Hepatocyte (in vitro differentiated cells): Measurements from ENCODE around the gene KCNK4. TPM values are rescaled to one million over a fixed set of nuclear protein-coding genes. Genes with fewer than 3 reads are reported as not detected.

ENCODE experiments used
- DNase-seq: peaks from one replicate; pipeline ENCODE4 v3.0.0-alpha.2; 2016; ENCODE audit warnings: low spot score
- H2AFZ ChIP-seq: fragments of 200-600 bp; sonication (generic); 2 replicates; pipeline ENCODE4 v1.6.0; 2016; ENCODE audit warnings: antibody characterized with exemption, mild to moderate bottlenecking
- H3K27ac ChIP-seq: fragments of 200-600 bp; sonication (generic); 2 replicates; pipeline ENCODE4 v1.5.1; 2016; ENCODE audit warnings: mild to moderate bottlenecking
- H3K27me3 ChIP-seq: fragments of 200-600 bp; sonication (generic); 2 replicates; pipeline ENCODE4 v1.6.1; 2016
- H3K36me3 ChIP-seq: fragments of 200-600 bp; sonication (generic); replicated peaks from 2 replicates; pipeline ENCODE4 v1.5.1; 2016; ENCODE audit warnings: low read depth; ENCODE audit not compliant: insufficient read depth
- H3K4me1 ChIP-seq: fragments of 200-600 bp; sonication (generic); 2 replicates; pipeline ENCODE4 v1.5.1; 2016; ENCODE audit warnings: mild to moderate bottlenecking, moderate library complexity; ENCODE audit not compliant: insufficient read depth
- H3K4me2 ChIP-seq: fragments of 200-600 bp; sonication (generic); 2 replicates; pipeline ENCODE4 v1.6.0; 2016
- H3K4me3 ChIP-seq: fragments of 200-600 bp; sonication (generic); 2 replicates; pipeline ENCODE4 v1.5.1; 2016; ENCODE audit warnings: mild to moderate bottlenecking
- H3K79me2 ChIP-seq: fragments of 200-600 bp; sonication (generic); 2 replicates; pipeline ENCODE4 v1.6.0; 2017; ENCODE audit warnings: mild to moderate bottlenecking
- H3K9me2 ChIP-seq: fragments of 200-600 bp; sonication (generic); replicated peaks from 2 replicates; pipeline ENCODE4 v1.6.0; 2017; ENCODE audit warnings: mild to moderate bottlenecking; ENCODE audit not compliant: insufficient read depth
- H3K9me3 ChIP-seq: fragments of 200-600 bp; sonication (generic); 2 replicates; pipeline ENCODE4 v1.5.1; 2016; ENCODE audit warnings: low read depth, mild to moderate bottlenecking
- H4K20me1 ChIP-seq: fragments of 200-600 bp; sonication (generic); 2 replicates; pipeline ENCODE4 v1.6.0; 2016; ENCODE audit warnings: mild to moderate bottlenecking; ENCODE audit not compliant: insufficient read depth, poor library complexity, severe bottlenecking
- CTCF ChIP-seq: fragments of 200-600 bp; sonication (generic); IDR thresholded peaks from 2 replicates; pipeline ENCODE4 v1.5.1; 2016; ENCODE audit warnings: antibody characterized with exemption, mild to moderate bottlenecking; ENCODE audit not compliant: poor library complexity
- EZH2 ChIP-seq: fragments of 200-600 bp; sonication (generic); IDR thresholded peaks from 2 replicates; pipeline ENCODE4 v1.6.1; 2016; ENCODE audit warnings: antibody characterized with exemption, mild to moderate bottlenecking, borderline replicate concordance
- EZH2phosphoT487 ChIP-seq: fragments of 200-600 bp; sonication (generic); IDR thresholded peaks from one replicate; pipeline ENCODE4 v1.6.1; 2018; ENCODE audit warnings: antibody characterized with exemption, mild to moderate bottlenecking, low read depth, moderate library complexity; ENCODE audit not compliant: unreplicated experiment, severe bottlenecking
- WGBS: methylation state at CpG from one replicate; pipeline ENCODE4 v1.1.6; 2016; ENCODE audit warnings: low lambda C conversion rate; ENCODE audit errors: missing lambda C conversion rate; 5-methylcytosine and 5-hydroxymethylcytosine counted together
- polyA plus RNA-seq: library from polyadenylated mRNA; unstranded; fragments of >200 nt; fragmentation: Nextera tagmentation; extraction: Ambion mirVana; gene quantifications from 2 replicates; pipeline ENCODE4 v1.2.1, GENCODE V29; 2016
- total RNA-seq: library from RNA; depleted of rRNA; stranded (reverse); fragments of >200 nt; gene quantifications from 2 replicates; pipeline ENCODE4 v1.2.3, GENCODE V29; 2014

Gene KCNK4
- total and polyA plus RNA-seq, 2 experiments from 2014 or later: not detected

GRCh38 chr11:64251753-64252002 lies 39.4 kb upstream of the KCNK4 start:
- H4K20me1 ChIP-seq: peaks cover 5% of the 10 kb centered on the region
- TF ChIP-seq EZH2: no peak
- no peak for TF ChIP-seq EZH2phosphoT487
- TF ChIP-seq CTCF: no peak
- no peaks in the 10 kb centered on the region for H3K9me2 ChIP-seq
- WGBS: 1% methylated on average over 17 of the region's 18 CpGs
- peaks cover 16% of the 10 kb centered on the region for H3K79me2 ChIP-seq
- H3K27me3 ChIP-seq: no peaks in the 10 kb centered on the region
- H3K4me2 ChIP-seq: peak overlapping the region; percentile 99
- peaks cover 21% of the 10 kb centered on the region for H3K4me1 ChIP-seq
- no peaks in the 10 kb centered on the region for H3K36me3 ChIP-seq
- H3K27ac ChIP-seq: peak overlapping the region; percentile 69
- peak overlapping the region; percentile 82 for H3K4me3 ChIP-seq
- H3K9me3 ChIP-seq: no peaks in the 10 kb centered on the region
- H2AFZ ChIP-seq: peak overlapping the region; percentile 74
- no peak for DNase-seq

GRCh38 chr11:64252003-64252872 lies 38.9 kb upstream of the KCNK4 start:
- H3K4me1 ChIP-seq: peaks cover 21% of the 10 kb centered on the region
- H3K4me3 ChIP-seq: peak overlapping the region; percentile 82
- WGBS: 10% methylated on average over 17 of the region's 23 CpGs
- no peaks in the 10 kb centered on the region for H3K9me3 ChIP-seq
- H3K9me2 ChIP-seq: no peaks in the 10 kb centered on the region
- peak; percentile 75 for DNase-seq
- peaks cover 5% of the 10 kb centered on the region for H4K20me1 ChIP-seq
- H3K4me2 ChIP-seq: peak overlapping the region; percentile 99
- TF ChIP-seq CTCF: peak; percentile 34
- TF ChIP-seq EZH2: no peak
- peaks cover 16% of the 10 kb centered on the region for H3K79me2 ChIP-seq
- H3K36me3 ChIP-seq: no peaks in the 10 kb centered on the region
- no peaks in the 10 kb centered on the region for H3K27me3 ChIP-seq
- H2AFZ ChIP-seq: peak overlapping the region; percentile 74
- peak overlapping the region; percentile 69 for H3K27ac ChIP-seq

- Histone ChIP-seq H3K9me2 (no peaks in the 10 kb centered on the region), H3K36me3 (no peaks in the 10 kb centered on the region), H4K20me1 (peaks cover 5% of the 10 kb centered on the region), H3K4me3 (no peak overlapping the region), H2AFZ (no peak overlapping the region), H3K4me2 (peak overlapping the region; percentile 99), H3K79me2 (peaks cover 16% of the 10 kb centered on the region), H3K9me3 (no peaks in the 10 kb centered on the region), H3K27ac (no peak overlapping the region), H3K4me1 (peaks cover 16% of the 10 kb centered on the region), H3K27me3 (no peaks in the 10 kb centered on the region)
- no peak for DNase-seq
- TF ChIP-seq CTCF: no peak
- no peak for TF ChIP-seq EZH2
- TF ChIP-seq EZH2phosphoT487: no peak
- 80% methylated on average over 8 of the region's 8 CpGs for WGBS
Observed at GRCh38 chr11:64253043-64253442, 38.1 kb upstream of the KCNK4 start.
